GM18951 (cell line): ENCODE measurements around the gene GFOD2.

Experiments
- POLR2A ChIP-seq: IDR thresholded peaks from 4 replicates; pipeline ENCODE4 v1.6.1; 2011; ENCODE audit warnings: mild to moderate bottlenecking; ENCODE audit not compliant: insufficient read length, insufficient read depth; ENCODE audit errors: extremely low read depth
- in situ Hi-C: fragments of 300-500 bp; cut with MboI; formaldehyde crosslinking; loops from one replicate; pipeline ENCODE4 v1.12.0; 2022; ENCODE audit warnings: low sequenced_read_pairs, mixed read lengths, inconsistent platforms; ENCODE audit not compliant: unreplicated experiment

GFOD2 gene

GRCh38 chr16:67748834-67749233 is 29.7 kb upstream of the GFOD2 start:
- TF ChIP-seq POLR2A = no peak
- in situ Hi-C loops = no loop called here

- in situ Hi-C loops = no loop called here
- TF ChIP-seq POLR2A = no peak
Observed at GRCh38 chr16:67746846-67747245, 27.7 kb upstream of the GFOD2 start.

GRCh38 chr16:67741118-67741517 is 22.0 kb upstream of the GFOD2 start:
- in situ Hi-C loops = no loop called here
- no peak for TF ChIP-seq POLR2A

- in situ Hi-C loops = no loop called here
- no peak for TF ChIP-seq POLR2A
Observed at GRCh38 chr16:67740391-67740790, 21.3 kb upstream of the GFOD2 start.

GRCh38 chr16:67736858-67737257 is 17.7 kb upstream of the GFOD2 start:
- no peak for TF ChIP-seq POLR2A
- in situ Hi-C loops = no loop called here

GRCh38 chr16:67734731-67735201 is 15.7 kb upstream of the GFOD2 start:
- TF ChIP-seq POLR2A = no peak
- in situ Hi-C loops = no loop called here

- no peak for TF ChIP-seq POLR2A
- in situ Hi-C loops = no loop called here
Observed at GRCh38 chr16:67733734-67734470, 14.8 kb upstream of the GFOD2 start.

- no peak for TF ChIP-seq POLR2A
- in situ Hi-C loops = no loop called here
Observed at GRCh38 chr16:67731753-67732095, 12.6 kb upstream of the GFOD2 start.

GRCh38 chr16:67731071-67731752 is 12.1 kb upstream of the GFOD2 start:
- in situ Hi-C loops = no loop called here
- TF ChIP-seq POLR2A = no peak

- no peak for TF ChIP-seq POLR2A
- in situ Hi-C loops = no loop called here
Observed at GRCh38 chr16:67730326-67730725, 11.2 kb upstream of the GFOD2 start.

GRCh38 chr16:67729636-67730248 is 10.6 kb upstream of the GFOD2 start:
- TF ChIP-seq POLR2A = no peak
- in situ Hi-C loops = no loop called here

GRCh38 chr16:67727521-67728485 is 8.7 kb upstream of the GFOD2 start:
- TF ChIP-seq POLR2A = no peak
- in situ Hi-C loops = no loop called here
